ENCODE results near the gene OSBP2. TPM values are rescaled to one million over a fixed set of nuclear protein-coding genes. Genes with fewer than 3 reads are reported as not detected.
A peak's percentile ranks its signal among the peaks of the same experiment; 100 is the strongest.

OSBP2 gene
- polyA plus RNA-seq, 2 of the 4 experiments (the other 2 are of a cell fraction), result 2.7 to 6.0 TPM

- no peak; a peak in 1 of 6 replicates for ATAC-seq
- ChIA-PET POLR2A (no interaction called here), CTCF (interaction anchor here (1.6 kb wide), 1 partner anchor 147 kb away, joined by 3 read pairs; no protein-coding TSS in a partner anchor)
- Histone ChIP-seq H3K4me3 (no peak overlapping the region), H3K4me1 (peaks cover 11% of the 10 kb centered on the region; the same call in 2 of the 3 replicates), H3K4me2 (no peak overlapping the region), H3K9me3 (no peaks in the 10 kb centered on the region), H3K27ac (peak overlapping the region; percentile 2 to 19; a peak in 1 of 6 replicates)
- DNase-seq (ENCODE audit: low read depth in 1 of 2, low spot score in 1 of 2), result no peak
- TF ChIP-seq PHF8 (IDR thresholded peaks at IDR 0.05; ENCODE audit: borderline replicate concordance, low read depth), result no peak
- TF ChIP-seq RAD21 (conservative IDR thresholded peaks at IDR 0.05 in 1 of 2, IDR thresholded peaks at IDR 0.05 in 1 of 2), result no peak
- 82% methylated on average over 6 of the region's 6 CpGs for WGBS (ENCODE audit: missing lambda C conversion rate)
- no peak for FAIRE-seq
These were observed 86.7 kb downstream of the OSBP2 start for GRCh38 chr22:30781271-30781875.

DNA sequence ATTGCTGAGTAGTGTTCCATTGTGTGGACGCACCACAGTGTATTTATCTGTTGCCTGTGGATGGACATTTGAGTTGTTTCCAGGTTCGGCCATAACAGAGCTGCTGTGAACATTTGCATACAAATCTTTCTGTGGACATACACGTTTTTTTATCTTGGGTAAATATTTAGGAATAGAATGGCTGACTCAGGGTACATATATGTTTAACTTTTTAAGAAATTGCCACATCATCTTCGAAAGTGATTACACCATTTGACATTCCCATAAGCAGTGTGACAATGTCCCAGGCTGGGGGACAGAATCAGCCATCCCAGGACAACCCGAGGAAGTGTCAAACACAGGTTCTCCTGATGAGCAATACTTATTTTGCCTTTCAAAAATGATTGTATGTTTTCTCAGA is 87.9 kb downstream of the OSBP2 start:
- H3K4me1 ChIP-seq, result peaks cover 11% of the 10 kb centered on the region; the same call in 2 of the 3 replicates
- DNase-seq (ENCODE audit: low read depth in 1 of 2, low spot score in 1 of 2) (peak in 1 of 2 experiments; percentile 18), ATAC-seq (no peak), FAIRE-seq (no peak)
- 11% methylated on average over 5 of the region's 5 CpGs for WGBS (ENCODE audit: missing lambda C conversion rate)
- peak; percentile 42 for TF ChIP-seq MAFK (IDR thresholded peaks at IDR 0.05; ENCODE audit: partially characterized antibody)
- no peak for TF ChIP-seq ESRRA (IDR thresholded peaks at IDR 0.05; ENCODE audit: borderline replicate concordance, low read length)
- TF ChIP-seq CEBPB (IDR thresholded peaks at IDR 0.05), result 0 out of 4 replicates have a peak, but pooled peaks of 1 of the 2 experiments have one; percentile 27
- POLR2A ChIA-PET, result no interaction called here
- CTCF ChIA-PET, result interaction anchor here (0.6 kb wide), 1 partner anchor 12 kb away, joined by 4 read pairs; no protein-coding TSS in a partner anchor
- no peaks in the 10 kb centered on the region for H3K9me3 ChIP-seq
- no peak overlapping the region for H3K4me3 ChIP-seq
- H3K27ac ChIP-seq, result peak overlapping the region; percentile 35 to 52; a peak in 3 of 6 replicates
- peak overlapping the region; percentile 53 for H3K4me2 ChIP-seq

GRCh38 chr22:30783021-30783420 is 88.3 kb downstream of the OSBP2 start:
- peak overlapping the region; percentile 35 to 52; a peak in 2 of 6 replicates for H3K27ac ChIP-seq
- H3K9me3 ChIP-seq, result no peaks in the 10 kb centered on the region
- FAIRE-seq, result no peak
- ChIA-PET CTCF (interaction anchor here (0.6 to 2.4 kb wide), 3 partner anchors 13 to 136 kb away, joined by 3 to 7 read pairs (median 4); no protein-coding TSS in a partner anchor), POLR2A (no interaction called here)
- WGBS (ENCODE audit: missing lambda C conversion rate), result 97% methylated on average over 2 of the region's 2 CpGs
- DNase-seq (ENCODE audit: low read depth in 1 of 2, low spot score in 1 of 2), result no peak
- no peak for TF ChIP-seq KDM5A (IDR thresholded peaks at IDR 0.05)
- no peak for TF ChIP-seq CHD4 (IDR thresholded peaks at IDR 0.05; ENCODE audit: borderline replicate concordance)
- TF ChIP-seq HOXB13 (CRISPR knock-in tag; IDR thresholded peaks at IDR 0.05; ENCODE audit: low read depth), result no peak
- TF ChIP-seq, protein P1, sequence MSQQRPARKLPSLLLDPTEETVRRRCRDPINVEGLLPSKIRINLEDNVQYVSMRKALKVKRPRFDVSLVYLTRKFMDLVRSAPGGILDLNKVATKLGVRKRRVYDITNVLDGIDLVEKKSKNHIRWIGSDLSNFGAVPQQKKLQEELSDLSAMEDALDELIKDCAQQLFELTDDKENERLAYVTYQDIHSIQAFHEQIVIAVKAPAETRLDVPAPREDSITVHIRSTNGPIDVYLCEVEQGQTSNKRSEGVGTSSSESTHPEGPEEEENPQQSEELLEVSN (IDR thresholded peaks at IDR 0.05; ENCODE audit: borderline replicate concordance, low read depth), result no peak
- TF ChIP-seq TP53 (CRISPR knock-in tag; IDR thresholded peaks at IDR 0.05), result no peak
- TF ChIP-seq NFE2L2 (conservative IDR thresholded peaks at IDR 0.05; ENCODE audit: low read length), result no peak
- no peak for TF ChIP-seq RAD21 (conservative IDR thresholded peaks at IDR 0.05 in 1 of 2, IDR thresholded peaks at IDR 0.05 in 1 of 2)
- TF ChIP-seq ZNF302 (CRISPR knock-in tag; IDR thresholded peaks at IDR 0.05), result no peak
- no peak for TF ChIP-seq SMC3 (IDR thresholded peaks at IDR 0.05)
- no peak for TF ChIP-seq JUNB (IDR thresholded peaks at IDR 0.05)
- no peak for TF ChIP-seq CTCF (IDR thresholded peaks at IDR 0.05)
- no peak for TF ChIP-seq POLR2A (IDR thresholded peaks at IDR 0.05; ENCODE audit: low read length)
- no peak for TF ChIP-seq MAZ (IDR thresholded peaks at IDR 0.05; ENCODE audit: borderline replicate concordance, low read depth, low read length)
- TF ChIP-seq KDM1A (IDR thresholded peaks at IDR 0.05; ENCODE audit: low read depth), result no peak
- no peak for TF ChIP-seq RFX5 (IDR thresholded peaks at IDR 0.05)
- no peak for TF ChIP-seq TFCP2L1 (CRISPR knock-in tag; IDR thresholded peaks at IDR 0.05)
- TF ChIP-seq FOXS1 (CRISPR knock-in tag; IDR thresholded peaks at IDR 0.05), result no peak
- TF ChIP-seq RARB (CRISPR knock-in tag; IDR thresholded peaks at IDR 0.05), result no peak
- TF ChIP-seq MAFK (IDR thresholded peaks at IDR 0.05; ENCODE audit: partially characterized antibody), result no peak
- TF ChIP-seq, protein P2, sequence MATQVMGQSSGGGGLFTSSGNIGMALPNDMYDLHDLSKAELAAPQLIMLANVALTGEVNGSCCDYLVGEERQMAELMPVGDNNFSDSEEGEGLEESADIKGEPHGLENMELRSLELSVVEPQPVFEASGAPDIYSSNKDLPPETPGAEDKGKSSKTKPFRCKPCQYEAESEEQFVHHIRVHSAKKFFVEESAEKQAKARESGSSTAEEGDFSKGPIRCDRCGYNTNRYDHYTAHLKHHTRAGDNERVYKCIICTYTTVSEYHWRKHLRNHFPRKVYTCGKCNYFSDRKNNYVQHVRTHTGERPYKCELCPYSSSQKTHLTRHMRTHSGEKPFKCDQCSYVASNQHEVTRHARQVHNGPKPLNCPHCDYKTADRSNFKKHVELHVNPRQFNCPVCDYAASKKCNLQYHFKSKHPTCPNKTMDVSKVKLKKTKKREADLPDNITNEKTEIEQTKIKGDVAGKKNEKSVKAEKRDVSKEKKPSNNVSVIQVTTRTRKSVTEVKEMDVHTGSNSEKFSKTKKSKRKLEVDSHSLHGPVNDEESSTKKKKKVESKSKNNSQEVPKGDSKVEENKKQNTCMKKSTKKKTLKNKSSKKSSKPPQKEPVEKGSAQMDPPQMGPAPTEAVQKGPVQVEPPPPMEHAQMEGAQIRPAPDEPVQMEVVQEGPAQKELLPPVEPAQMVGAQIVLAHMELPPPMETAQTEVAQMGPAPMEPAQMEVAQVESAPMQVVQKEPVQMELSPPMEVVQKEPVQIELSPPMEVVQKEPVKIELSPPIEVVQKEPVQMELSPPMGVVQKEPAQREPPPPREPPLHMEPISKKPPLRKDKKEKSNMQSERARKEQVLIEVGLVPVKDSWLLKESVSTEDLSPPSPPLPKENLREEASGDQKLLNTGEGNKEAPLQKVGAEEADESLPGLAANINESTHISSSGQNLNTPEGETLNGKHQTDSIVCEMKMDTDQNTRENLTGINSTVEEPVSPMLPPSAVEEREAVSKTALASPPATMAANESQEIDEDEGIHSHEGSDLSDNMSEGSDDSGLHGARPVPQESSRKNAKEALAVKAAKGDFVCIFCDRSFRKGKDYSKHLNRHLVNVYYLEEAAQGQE (IDR thresholded peaks at IDR 0.05), result no peak
- H3K4me2 ChIP-seq, result peak overlapping the region; percentile 53
- H3K4me3 ChIP-seq, result no peak overlapping the region
- peaks cover 11% of the 10 kb centered on the region; the same call in 2 of the 3 replicates for H3K4me1 ChIP-seq
- ATAC-seq, result no peak

Measured in A549 (cell line).